Memory B cell (primary cell): ENCODE results near the gene SNX14.
A peak's percentile ranks its signal among the peaks of the same experiment; 100 is the strongest.
"Not testable (repeated sequence)": the region's sequence is repeated elsewhere in the genome, so short reads cannot be mapped to it uniquely, and the experiment has no call there.

Experiments used
- ATAC-seq: fragments of 150-1000 bp; cut with Tn5 transposase; 2 replicates; pipeline ENCODE4 v1.10.0; 2021; ENCODE audit warnings: low read depth, mild to moderate bottlenecking, moderate library complexity
- DNase-seq, 2 donors: peaks; one replicate each; pipeline ENCODE4 v3.0.0; 2022; ENCODE audit warnings: low spot score in 2 of 2
- H3K27ac Mint-ChIP-seq: one replicate; pipeline ENCODE4 v1.8.0; 2022; ENCODE audit warnings: mild to moderate bottlenecking, moderate library complexity, mixed read lengths
- H3K27me3 Mint-ChIP-seq: one replicate; pipeline ENCODE4 v1.8.0; 2022; ENCODE audit warnings: mixed read lengths
- H3K36me3 Mint-ChIP-seq: one replicate; pipeline ENCODE4 v1.8.0; 2022; ENCODE audit warnings: mild to moderate bottlenecking, mixed read lengths
- H3K4me1 Mint-ChIP-seq: one replicate; pipeline ENCODE4 v1.8.0; 2022; ENCODE audit warnings: mixed read lengths
- H3K4me3 Mint-ChIP-seq: one replicate; pipeline ENCODE4 v1.8.0; 2022; ENCODE audit warnings: mild to moderate bottlenecking, moderate library complexity, mixed read lengths
- H3K9me3 Mint-ChIP-seq: one replicate; pipeline ENCODE4 v1.8.0; 2022; ENCODE audit warnings: mixed read lengths

Gene SNX14

DNA sequence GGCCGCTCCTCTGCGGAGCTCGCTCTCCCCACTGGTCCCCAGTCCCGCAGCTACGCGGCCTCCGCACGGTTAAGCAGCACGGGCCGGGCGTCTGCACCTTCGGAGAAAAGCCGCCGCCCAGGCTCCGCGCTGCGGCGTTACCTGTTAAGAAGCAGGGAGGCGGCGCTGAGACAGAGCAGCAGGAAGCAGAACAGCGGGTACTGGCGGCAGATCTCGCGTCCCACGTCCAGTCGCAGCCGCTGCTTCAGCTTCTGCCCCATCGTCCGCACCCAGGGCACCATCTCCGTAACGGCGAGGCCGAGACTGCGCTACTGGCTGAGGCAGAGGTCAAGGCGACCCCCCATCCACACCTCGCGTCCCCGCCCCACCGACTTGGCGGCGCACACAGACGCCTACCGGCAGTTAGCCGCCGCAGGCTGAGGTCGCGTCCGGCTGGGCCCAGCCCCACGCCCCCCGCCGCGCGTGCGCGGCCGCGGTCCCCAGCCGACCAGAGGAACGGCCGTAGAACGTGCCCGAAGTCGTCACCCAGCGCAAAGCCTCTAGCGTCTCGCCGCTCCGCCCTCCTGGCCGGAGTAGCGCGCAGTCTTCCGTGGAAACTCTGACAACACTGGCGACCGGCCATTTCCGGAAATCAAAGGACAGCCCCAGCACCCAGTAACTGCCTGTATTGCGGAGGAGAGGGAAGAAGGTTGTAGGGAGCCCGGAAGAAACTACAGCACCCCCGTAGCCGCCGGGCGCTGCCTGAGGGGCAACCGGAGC is at the start of gene SNX14:
SNX14 (minus strand) TSS at position 421 of the 759 bp plus-strand sequence; CDS start at position 281, 140 bp downstream.
- Mint-ChIP-seq H3K27me3 (no peaks in the 10 kb centered on the region), H3K4me1 (peaks cover 26% of the 10 kb centered on the region), H3K36me3 (peaks cover 15% of the 10 kb centered on the region), H3K9me3 (no peaks in the 10 kb centered on the region), H3K27ac (peak within 1 kb of the TSS; percentile 94), H3K4me3 (peak within 1 kb of the TSS; percentile 99)
- peak; percentile 74 for ATAC-seq
- peak; percentile 63 to 73 for DNase-seq

GRCh38 chr6:85642774-85643536 is 49.3 kb upstream of the SNX14 start, which contains the start of gene SYNCRIP:
Gene SYNCRIP (minus strand): TSS chr6:85642886. CDS start chr6:85641439, 1,447 bp downstream.
- DNase-seq (peak; percentile 97 to 98), ATAC-seq (peak; percentile 79)
- Mint-ChIP-seq H3K4me3 (peak within 1 kb of the TSS; percentile 91), H3K27ac (peak within 1 kb of the TSS; percentile 99), H3K36me3 (peaks cover 15% of the 10 kb centered on the region), H3K9me3 (peaks cover 1% of the 10 kb centered on the region), H3K27me3 (no peaks in the 10 kb centered on the region), H3K4me1 (peaks cover 31% of the 10 kb centered on the region)

GRCh38 chr6:85641897-85642773 is 48.5 kb upstream of the SNX14 start:
- Mint-ChIP-seq H3K27me3 (no peaks in the 10 kb centered on the region), H3K36me3 (peaks cover 23% of the 10 kb centered on the region), H3K4me1 (peaks cover 39% of the 10 kb centered on the region), H3K9me3 (no peaks in the 10 kb centered on the region), H3K27ac (peak overlapping the region; percentile 99), H3K4me3 (peak overlapping the region; percentile 91)
- peak; percentile 1 for ATAC-seq
- peak; percentile 15 to 47 for DNase-seq

- Mint-ChIP-seq H3K36me3 (peaks cover 25% of the 10 kb centered on the region), H3K27me3 (no peaks in the 10 kb centered on the region), H3K4me3 (peak overlapping the region; percentile 91), H3K9me3 (no peaks in the 10 kb centered on the region), H3K27ac (peak overlapping the region; percentile 99), H3K4me1 (peaks cover 39% of the 10 kb centered on the region)
- ATAC-seq (no peak), DNase-seq (no peak)
Measured at GRCh38 chr6:85641522-85641896, 47.9 kb upstream of the SNX14 start.

DNA sequence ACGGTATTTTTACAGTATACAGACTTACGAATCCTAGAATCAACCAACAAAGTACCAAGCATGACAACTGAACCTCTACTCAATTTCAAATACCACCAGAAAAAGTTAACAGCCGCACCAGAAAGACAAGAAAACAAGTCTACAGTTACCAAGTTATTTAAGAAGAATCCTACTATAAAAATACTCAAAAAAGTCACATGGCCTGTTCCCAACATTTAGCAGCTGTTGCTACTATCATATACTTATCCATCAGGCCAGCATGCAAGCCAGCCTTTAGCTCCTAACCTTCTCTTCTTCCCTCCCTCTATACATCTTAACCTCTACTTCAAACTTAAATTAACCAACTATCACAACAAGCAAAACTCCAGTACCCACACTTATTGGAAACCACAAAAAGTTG is 47.2 kb upstream of the SNX14 start:
- peak overlapping the region; percentile 26 for H3K27ac Mint-ChIP-seq
- peaks cover 39% of the 10 kb centered on the region for H3K4me1 Mint-ChIP-seq
- H3K36me3 Mint-ChIP-seq, result peaks cover 27% of the 10 kb centered on the region
- ATAC-seq (no peak), DNase-seq (no peak)
- peak overlapping the region; percentile 91 for H3K4me3 Mint-ChIP-seq
- H3K27me3 Mint-ChIP-seq, result no peaks in the 10 kb centered on the region
- no peaks in the 10 kb centered on the region for H3K9me3 Mint-ChIP-seq

DNA sequence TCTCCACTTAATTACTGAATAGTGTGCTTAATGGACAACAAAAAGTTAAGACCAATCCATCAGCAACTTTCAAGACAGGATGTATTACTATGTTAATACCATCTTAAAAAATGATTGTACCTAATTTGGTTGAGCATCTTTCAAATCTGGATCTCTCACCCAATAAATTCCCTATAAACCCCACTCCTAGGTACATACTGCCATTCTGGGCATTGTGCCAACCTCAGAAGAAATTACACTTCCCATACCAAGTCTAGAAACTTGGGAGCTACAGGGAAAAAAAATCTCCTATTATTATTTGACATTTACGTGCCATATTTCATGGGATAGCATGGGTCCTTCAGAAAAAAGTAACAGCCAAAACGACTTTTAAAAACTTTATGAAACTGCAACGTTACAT is 43.9 kb upstream of the SNX14 start:
- peak overlapping the region; percentile 67 for H3K27ac Mint-ChIP-seq

DNA sequence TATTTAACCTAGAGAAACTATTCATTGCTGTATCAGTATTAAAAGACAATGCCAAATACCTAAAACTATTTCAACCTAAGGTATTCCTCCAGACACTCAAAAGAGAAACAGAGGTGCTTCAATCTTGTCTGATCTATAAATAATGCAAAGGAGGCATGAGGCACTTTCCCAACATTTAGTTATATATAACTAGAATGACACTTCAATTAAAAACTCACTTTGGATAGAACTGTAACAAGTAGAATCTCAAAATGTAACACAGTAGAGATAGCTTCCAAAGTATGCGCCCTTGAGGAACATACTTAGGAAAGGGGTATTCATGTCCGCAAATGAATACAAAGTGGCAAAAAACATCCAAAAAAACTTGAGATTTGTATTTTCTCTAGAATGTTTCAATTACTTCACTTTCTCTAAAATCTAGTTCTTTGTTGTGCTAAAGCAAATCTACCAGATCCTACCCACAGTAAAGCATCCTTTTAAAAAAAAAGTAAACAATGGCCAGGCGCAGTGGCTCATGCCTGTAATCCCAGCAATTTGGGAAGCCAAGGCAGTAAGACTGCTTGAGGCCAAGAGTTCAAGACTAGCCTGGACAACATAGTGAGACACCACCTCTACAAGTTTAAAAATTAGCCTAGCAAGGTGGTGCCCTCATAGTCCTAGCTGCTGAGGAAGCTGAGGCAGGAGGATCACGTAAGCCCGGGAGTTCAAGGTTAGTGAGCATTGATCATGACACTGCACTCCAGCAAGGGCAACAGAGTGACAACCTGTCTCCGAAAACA is 38.7 kb upstream of the SNX14 start:
- peaks cover 12% of the 10 kb centered on the region for H3K4me1 Mint-ChIP-seq
- no peak overlapping the region for H3K27ac Mint-ChIP-seq
- no peak overlapping the region for H3K4me3 Mint-ChIP-seq
- DNase-seq (no peak), ATAC-seq (no peak)
- no peaks in the 10 kb centered on the region for H3K27me3 Mint-ChIP-seq
- no peaks in the 10 kb centered on the region for H3K9me3 Mint-ChIP-seq
- H3K36me3 Mint-ChIP-seq, result peaks cover 24% of the 10 kb centered on the region

More for the DNA sequence above, 43.9 kb upstream of the SNX14 start:
- Mint-ChIP-seq H3K4me3 (no peak overlapping the region), H3K9me3 (no peaks in the 10 kb centered on the region), H3K36me3 (peaks cover 29% of the 10 kb centered on the region), H3K27me3 (no peaks in the 10 kb centered on the region), H3K4me1 (peaks cover 36% of the 10 kb centered on the region)
- ATAC-seq (no peak), DNase-seq (no peak)

GRCh38 chr6:85631117-85631516 is 37.5 kb upstream of the SNX14 start:
- Mint-ChIP-seq H3K4me1 (peaks cover 13% of the 10 kb centered on the region), H3K36me3 (peaks cover 22% of the 10 kb centered on the region), H3K27ac (peak overlapping the region; percentile 24)
- H3K4me3 Mint-ChIP-seq, DNase-seq, ATAC-seq, H3K9me3 Mint-ChIP-seq, H3K27me3 Mint-ChIP-seq: not testable (repeated sequence)

GRCh38 chr6:85628353-85628752 is 34.7 kb upstream of the SNX14 start:
- peaks cover 31% of the 10 kb centered on the region for H3K36me3 Mint-ChIP-seq
- no peaks in the 10 kb centered on the region for H3K9me3 Mint-ChIP-seq
- DNase-seq, result no peak
- H3K27ac Mint-ChIP-seq, result peak overlapping the region; percentile 31
- H3K27me3 Mint-ChIP-seq, result no peaks in the 10 kb centered on the region
- ATAC-seq, result no peak
- peaks cover 24% of the 10 kb centered on the region for H3K4me1 Mint-ChIP-seq
- no peak overlapping the region for H3K4me3 Mint-ChIP-seq

DNA sequence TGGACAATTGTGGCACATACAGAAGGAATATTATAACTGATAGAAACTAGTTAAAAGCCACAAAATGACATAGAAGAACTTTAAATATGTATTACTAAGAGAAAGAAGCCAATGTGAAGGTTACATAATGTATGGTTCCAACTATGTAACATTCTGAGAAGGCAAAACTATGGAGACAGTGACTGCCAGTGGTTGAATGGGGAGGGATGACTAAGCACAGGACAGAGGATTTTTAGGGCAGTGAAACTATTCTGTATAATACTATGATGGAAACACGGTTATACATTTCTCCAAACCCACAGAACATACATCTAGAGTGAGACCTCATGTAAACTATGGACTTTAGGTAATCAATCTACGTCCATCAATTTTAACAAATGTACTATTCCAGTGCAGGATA is 26.6 kb upstream of the SNX14 start:
- no peak overlapping the region for H3K27ac Mint-ChIP-seq
- no peak for ATAC-seq

GRCh38 chr6:85614780-85615179 is 21.1 kb upstream of the SNX14 start:
- Mint-ChIP-seq H3K27ac (no peak overlapping the region), H3K9me3 (no peaks in the 10 kb centered on the region), H3K36me3 (peaks cover 31% of the 10 kb centered on the region), H3K4me3 (no peak overlapping the region), H3K27me3 (no peaks in the 10 kb centered on the region), H3K4me1 (peaks cover 2% of the 10 kb centered on the region)
- DNase-seq (no peak), ATAC-seq (no peak)

More for the DNA sequence above, 26.6 kb upstream of the SNX14 start:
- H3K4me3 Mint-ChIP-seq, result no peak overlapping the region
- H3K36me3 Mint-ChIP-seq, result peaks cover 38% of the 10 kb centered on the region
- no peaks in the 10 kb centered on the region for H3K27me3 Mint-ChIP-seq
- H3K4me1 Mint-ChIP-seq, result peaks cover 9% of the 10 kb centered on the region
- no peak for DNase-seq
- no peaks in the 10 kb centered on the region for H3K9me3 Mint-ChIP-seq

GRCh38 chr6:85612690-85613474 is 19.2 kb upstream of the SNX14 start:
- Mint-ChIP-seq H3K27me3 (no peaks in the 10 kb centered on the region), H3K4me3 (no peak overlapping the region), H3K4me1 (peaks cover 2% of the 10 kb centered on the region), H3K27ac (no peak overlapping the region), H3K9me3 (no peaks in the 10 kb centered on the region), H3K36me3 (peaks cover 23% of the 10 kb centered on the region)
- no peak for DNase-seq
- ATAC-seq, result no peak
